Liver (tissue), 9 donors: ENCODE results near the gene RNF149. TPM values are rescaled to one million over a fixed set of nuclear protein-coding genes. Genes with fewer than 3 reads are reported as not detected.
"Not testable (repeated sequence)": the region's sequence is repeated elsewhere in the genome, so short reads cannot be mapped to it uniquely, and the experiment has no call there.

Source experiments
- DNase-seq: peaks from one replicate; pipeline ENCODE4 v3.0.0-alpha.2; 2017; ENCODE audit warnings: low spot score
- H3K27ac ChIP-seq, 2 donors: one replicate each; pipeline ENCODE4 v1.7.0; 2013; ENCODE audit warnings: inconsistent platforms in 2 of 2, low read length in 2 of 2, control low read depth in 1 of 2, low read depth in 1 of 2, mild to moderate bottlenecking in 1 of 2
- H3K27me3 ChIP-seq, 4 donors: one replicate each; pipeline versions ENCODE4 v1.6.1 to v1.7.0; 2013; ENCODE audit warnings: low read length in 3 of 4, inconsistent platforms in 1 of 4, mild to moderate bottlenecking in 1 of 4, moderate library complexity in 1 of 4; ENCODE audit not compliant: control insufficient read depth in 4 of 4, insufficient read depth in 4 of 4
- H3K36me3 ChIP-seq, 4 donors: one replicate each; pipeline versions ENCODE4 v1.6.1 to v1.7.0; 2013; ENCODE audit warnings: low read length in 3 of 4, mild to moderate bottlenecking in 3 of 4, low read depth in 1 of 4, moderate library complexity in 1 of 4; ENCODE audit not compliant: control insufficient read depth in 4 of 4, insufficient read depth in 3 of 4
- H3K4me1 ChIP-seq, 4 donors: one replicate each; pipeline versions ENCODE4 v1.6.1 to v1.7.0; 2013; ENCODE audit warnings: low read length in 3 of 4, mild to moderate bottlenecking in 3 of 4, moderate library complexity in 1 of 4; ENCODE audit not compliant: control insufficient read depth in 4 of 4, insufficient read depth in 4 of 4
- H3K4me3 ChIP-seq, 3 donors: one replicate each; pipeline versions ENCODE4 v1.6.1 to v1.7.0; 2013; ENCODE audit warnings: low read length in 3 of 3, control low read depth in 1 of 3, low read depth in 1 of 3, mild to moderate bottlenecking in 1 of 3
- H3K9ac ChIP-seq, 2 donors: one replicate each; pipeline ENCODE4 v1.7.0; 2013; ENCODE audit warnings: low read length in 2 of 2, mild to moderate bottlenecking in 2 of 2, moderate library complexity in 2 of 2, control low read depth in 1 of 2, low read depth in 1 of 2
- H3K9me3 ChIP-seq, 4 donors: one replicate each; pipeline versions ENCODE4 v1.6.1 to v1.7.0; 2013; ENCODE audit warnings: low read length in 3 of 4; ENCODE audit not compliant: control insufficient read depth in 4 of 4
- EGR1 ChIP-seq, 2 donors: IDR thresholded peaks; 2 replicates each; pipeline ENCODE4 v1.6.1; 2016 to 2018; ENCODE audit warnings: antibody characterized with exemption in 2 of 2, low read depth in 2 of 2
- FOXA2 ChIP-seq: IDR thresholded peaks from 2 replicates; pipeline ENCODE4 v1.6.1; 2016; ENCODE audit warnings: antibody characterized with exemption
- HNF4A ChIP-seq, 2 donors: conservative IDR thresholded peaks; 2 replicates each; pipeline ENCODE4 v1.6.1; 2016; ENCODE audit warnings: antibody characterized with exemption in 2 of 2, mild to moderate bottlenecking in 2 of 2
- HNF4G ChIP-seq: IDR thresholded peaks from 2 replicates; pipeline ENCODE4 v1.6.1; 2016; ENCODE audit warnings: antibody characterized with exemption
- JUND ChIP-seq, 2 donors: IDR thresholded peaks; 2 replicates each; pipeline ENCODE4 v1.6.1; 2016; ENCODE audit warnings: antibody characterized with exemption in 2 of 2
- RAD21 ChIP-seq, 2 donors: IDR thresholded peaks; 2 replicates each; pipeline ENCODE4 v1.6.1; 2016; ENCODE audit warnings: antibody characterized with exemption in 2 of 2, mild to moderate bottlenecking in 2 of 2
- RXRA ChIP-seq, 2 donors: IDR thresholded peaks; 2 replicates each; pipeline ENCODE4 v1.6.1; 2017 to 2018; ENCODE audit warnings: antibody characterized with exemption in 2 of 2, mild to moderate bottlenecking in 1 of 2
- SP1 ChIP-seq: IDR thresholded peaks from 2 replicates; pipeline ENCODE4 v1.6.1; 2018; ENCODE audit warnings: antibody characterized with exemption, mild to moderate bottlenecking
- TAF1 ChIP-seq: conservative IDR thresholded peaks from 2 replicates; pipeline ENCODE4 v1.6.1; 2016; ENCODE audit warnings: antibody characterized with exemption, mild to moderate bottlenecking
- YY1 ChIP-seq: IDR thresholded peaks from 2 replicates; pipeline ENCODE4 v1.6.1; 2016; ENCODE audit warnings: antibody characterized with exemption, mild to moderate bottlenecking
- WGBS: extraction: QIAGEN DNeasy Blood & Tissue Kit; methylation state at CpG from one replicate; pipeline ENCODE4 v1.1.7; 2013; 5-methylcytosine and 5-hydroxymethylcytosine counted together
- polyA plus RNA-seq, 2 donors: library from polyadenylated mRNA; stranded (reverse) in 1 of 2; unstranded in 1 of 2; fragments of 200-250 nt in 1 of 2; fragments of >200 nt in 1 of 2; fragmentation: Nextera tagmentation in 1 of 2; extraction: Ambion mirVana in 1 of 2; gene quantifications; one replicate each; pipeline versions ENCODE4 v1.2.1 to v1.2.3, GENCODE V29; 2013 to 2015
- total RNA-seq, 2 donors: library from RNA; depleted of rRNA; stranded (reverse); fragments of >200 nt; gene quantifications; one replicate each; pipeline ENCODE4 v1.2.3, GENCODE V29; 2014
- TF ChIP-seq, protein P1 (sequence below): fragments of 150-350 bp; IDR thresholded peaks from 2 replicates; pipeline ENCODE4 v1.5.1; 2017; ENCODE audit warnings: improper control_type of control experiment, low read depth, low read length; ENCODE audit not compliant: missing input control
- TF ChIP-seq, protein P2 (sequence below): IDR thresholded peaks from 2 replicates; pipeline ENCODE4 v1.6.1; 2016; ENCODE audit warnings: antibody characterized with exemption
- TF ChIP-seq, protein P3 (sequence below): IDR thresholded peaks from 2 replicates; pipeline ENCODE4 v1.6.1; 2016; ENCODE audit warnings: antibody characterized with exemption
- TF ChIP-seq, protein P4 (sequence below): IDR thresholded peaks from 2 replicates; pipeline ENCODE4 v1.6.1; 2016; ENCODE audit warnings: antibody characterized with exemption
- donor health status: healthy.
- donor health status: healthy.
- donor health status: healthy.
- donor health status: healthy.
- donor health status: healthy.

The RNF149 gene
- total and polyA plus RNA-seq, 4 donors = 14.1 to 54.7 (median 29.1) TPM

DNA sequence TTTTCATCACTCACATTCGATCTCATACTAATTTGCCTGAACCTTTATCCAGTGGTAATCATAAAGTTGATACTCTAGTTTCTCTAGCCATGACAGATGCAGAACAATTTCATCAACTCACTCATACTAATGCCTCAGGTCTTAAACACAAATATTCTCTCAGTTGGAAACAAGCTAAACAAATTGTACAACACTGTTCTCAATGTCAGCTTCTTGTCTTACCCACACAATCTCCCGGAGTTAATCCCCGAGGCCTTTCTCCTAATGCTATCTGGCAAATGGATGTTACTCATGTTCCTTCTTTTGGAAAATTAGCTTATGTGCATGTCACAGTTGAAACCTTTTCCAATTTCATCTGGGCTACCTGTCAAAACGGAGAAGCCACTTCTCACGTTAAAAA, 67.3 kb downstream of the RNF149 start:
- TF ChIP-seq JUND (IDR thresholded peaks at IDR 0.05) = no peak
- no peak for TF ChIP-seq FOXA2
- no peak for TF ChIP-seq YY1
- H3K9me3 ChIP-seq = no peaks in the 10 kb centered on the region
- DNase-seq = no peak
- H3K4me3 ChIP-seq = no peak overlapping the region
- H3K9ac ChIP-seq = no peak overlapping the region
- H3K27me3 ChIP-seq = no peaks in the 10 kb centered on the region
- 88% methylated on average over 5 of the region's 5 CpGs for WGBS
- H3K36me3 ChIP-seq = no peaks in the 10 kb centered on the region
- H3K27ac ChIP-seq = no peak overlapping the region
- H3K4me1 ChIP-seq = peaks cover 3 to 21% (median 12%) of the 10 kb centered on the region in 4 donors

DNA sequence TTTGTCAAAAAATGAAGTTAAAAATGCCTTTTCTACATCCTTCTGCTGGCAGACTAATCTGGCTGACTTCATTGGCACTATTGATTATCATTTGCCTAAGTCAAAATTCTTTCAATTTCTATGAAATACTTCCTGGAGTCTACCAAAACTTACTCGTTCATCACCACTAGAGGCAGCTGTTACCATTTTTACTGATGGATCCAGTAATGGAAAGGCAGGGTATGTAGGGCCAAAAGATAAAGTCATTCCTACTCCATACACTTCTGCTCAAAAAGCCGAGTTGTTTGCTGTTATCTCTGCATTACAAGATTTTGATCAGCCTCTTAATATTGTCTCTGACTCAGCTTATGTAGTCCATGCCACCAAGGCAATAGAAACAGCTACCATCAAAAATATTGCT, 67.8 kb downstream of the RNF149 start:
- H3K9ac ChIP-seq, H3K4me3 ChIP-seq, H3K27ac ChIP-seq, DNase-seq, H3K36me3 ChIP-seq, H3K27me3 ChIP-seq, H3K9me3 ChIP-seq: not testable (repeated sequence)
- WGBS = 10% methylated on average over 2 of the region's 2 CpGs
- TF ChIP-seq, protein P1, sequence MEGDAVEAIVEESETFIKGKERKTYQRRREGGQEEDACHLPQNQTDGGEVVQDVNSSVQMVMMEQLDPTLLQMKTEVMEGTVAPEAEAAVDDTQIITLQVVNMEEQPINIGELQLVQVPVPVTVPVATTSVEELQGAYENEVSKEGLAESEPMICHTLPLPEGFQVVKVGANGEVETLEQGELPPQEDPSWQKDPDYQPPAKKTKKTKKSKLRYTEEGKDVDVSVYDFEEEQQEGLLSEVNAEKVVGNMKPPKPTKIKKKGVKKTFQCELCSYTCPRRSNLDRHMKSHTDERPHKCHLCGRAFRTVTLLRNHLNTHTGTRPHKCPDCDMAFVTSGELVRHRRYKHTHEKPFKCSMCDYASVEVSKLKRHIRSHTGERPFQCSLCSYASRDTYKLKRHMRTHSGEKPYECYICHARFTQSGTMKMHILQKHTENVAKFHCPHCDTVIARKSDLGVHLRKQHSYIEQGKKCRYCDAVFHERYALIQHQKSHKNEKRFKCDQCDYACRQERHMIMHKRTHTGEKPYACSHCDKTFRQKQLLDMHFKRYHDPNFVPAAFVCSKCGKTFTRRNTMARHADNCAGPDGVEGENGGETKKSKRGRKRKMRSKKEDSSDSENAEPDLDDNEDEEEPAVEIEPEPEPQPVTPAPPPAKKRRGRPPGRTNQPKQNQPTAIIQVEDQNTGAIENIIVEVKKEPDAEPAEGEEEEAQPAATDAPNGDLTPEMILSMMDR = peak; percentile 46
- peak; percentile 77 for TF ChIP-seq YY1
- TF ChIP-seq SP1 = peak; percentile 13
- peak; percentile 74 to 80 for TF ChIP-seq RAD21 (IDR thresholded peaks at IDR 0.05)
- peaks cover 0 to 17% (median 10%) of the 10 kb centered on the region in 4 donors for H3K4me1 ChIP-seq

DNA sequence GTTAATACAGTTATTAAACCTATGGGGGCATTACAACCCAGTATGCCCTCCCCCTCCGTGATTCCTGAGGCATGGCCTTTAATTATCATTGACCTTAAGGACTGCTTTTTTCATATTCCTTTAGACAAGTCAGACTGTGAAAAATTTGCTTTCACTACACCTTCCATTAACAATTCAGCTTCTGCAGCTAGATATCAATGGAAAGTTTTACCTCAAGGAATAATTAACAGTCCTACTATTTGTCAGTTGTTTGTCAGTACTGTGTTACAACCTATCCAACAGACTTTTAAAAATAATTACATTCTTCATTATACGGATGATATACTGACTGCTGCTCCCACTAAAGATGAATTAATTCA, 68.8 kb downstream of the RNF149 start:
- peak; percentile 77 for TF ChIP-seq YY1
- TF ChIP-seq, protein P2, sequence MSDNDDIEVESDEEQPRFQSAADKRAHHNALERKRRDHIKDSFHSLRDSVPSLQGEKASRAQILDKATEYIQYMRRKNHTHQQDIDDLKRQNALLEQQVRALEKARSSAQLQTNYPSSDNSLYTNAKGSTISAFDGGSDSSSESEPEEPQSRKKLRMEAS = peak; percentile 12
- not testable (repeated sequence) for H3K9me3 ChIP-seq, DNase-seq, H3K27me3 ChIP-seq, H3K36me3 ChIP-seq
- H3K4me1 ChIP-seq = peaks cover under 1 to 15% (median 9%) of the 10 kb centered on the region in 4 donors
- WGBS = 46% methylated on average over 2 of the region's 2 CpGs
- H3K4me3 ChIP-seq = peak overlapping the region in 1 of 3 donors; percentile 26
- peak overlapping the region in 1 of 2 donors; percentile 74 for H3K9ac ChIP-seq
- peak overlapping the region; percentile 37 to 90 for H3K27ac ChIP-seq

DNA sequence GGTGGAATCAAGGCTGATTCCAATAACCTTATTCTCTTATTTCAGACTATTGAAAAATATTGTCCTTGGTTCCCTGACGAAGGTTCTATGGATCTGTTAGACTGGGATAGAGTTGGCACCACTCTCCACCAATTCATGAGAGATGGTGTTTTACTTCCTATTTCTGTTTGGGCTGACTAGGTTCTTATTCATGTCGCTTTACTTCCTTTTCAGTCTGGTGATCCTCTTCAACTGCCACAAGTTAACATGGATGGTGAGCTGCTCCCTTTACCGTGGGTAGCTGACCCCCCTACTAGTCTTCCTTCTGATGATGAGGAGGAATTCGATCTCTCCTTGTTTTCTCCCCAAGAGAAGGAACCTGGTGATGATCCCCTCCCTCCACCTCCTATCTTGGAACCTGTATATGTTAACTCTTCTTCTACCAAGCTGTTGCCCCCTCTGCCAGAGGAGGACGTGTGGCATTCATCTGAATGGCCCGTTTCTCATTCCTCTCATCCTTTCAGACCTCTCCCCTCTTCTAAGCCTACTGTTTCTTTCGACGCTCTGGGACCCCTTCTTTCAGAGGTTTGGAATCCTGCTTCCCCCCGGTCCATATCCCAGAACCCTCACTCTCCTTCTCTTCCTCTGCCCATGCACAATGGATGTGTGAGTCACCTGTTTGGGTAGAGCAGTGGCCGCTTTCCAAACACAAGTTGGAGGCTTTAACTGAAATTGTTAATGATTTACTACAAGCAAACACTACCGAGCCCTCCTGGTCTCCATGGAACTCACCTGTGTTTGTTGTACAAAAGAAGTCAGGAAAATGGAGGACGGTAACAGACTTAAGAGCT, 69.4 kb downstream of the RNF149 start:
- 37% methylated on average over 12 of the region's 12 CpGs for WGBS
- H3K27ac ChIP-seq = peak overlapping the region; percentile 37 to 90
- peak overlapping the region in 1 of 3 donors; percentile 34 for H3K4me3 ChIP-seq
- H3K27me3 ChIP-seq = no peaks in the 10 kb centered on the region
- no peaks in the 10 kb centered on the region for H3K9me3 ChIP-seq
- H3K9ac ChIP-seq = peak overlapping the region in 1 of 2 donors; percentile 74
- no peaks in the 10 kb centered on the region for H3K36me3 ChIP-seq
- peak; percentile 49 for DNase-seq
- peaks cover 4 to 18% (median 13%) of the 10 kb centered on the region in 4 donors for H3K4me1 ChIP-seq
- TF ChIP-seq, protein P3, sequence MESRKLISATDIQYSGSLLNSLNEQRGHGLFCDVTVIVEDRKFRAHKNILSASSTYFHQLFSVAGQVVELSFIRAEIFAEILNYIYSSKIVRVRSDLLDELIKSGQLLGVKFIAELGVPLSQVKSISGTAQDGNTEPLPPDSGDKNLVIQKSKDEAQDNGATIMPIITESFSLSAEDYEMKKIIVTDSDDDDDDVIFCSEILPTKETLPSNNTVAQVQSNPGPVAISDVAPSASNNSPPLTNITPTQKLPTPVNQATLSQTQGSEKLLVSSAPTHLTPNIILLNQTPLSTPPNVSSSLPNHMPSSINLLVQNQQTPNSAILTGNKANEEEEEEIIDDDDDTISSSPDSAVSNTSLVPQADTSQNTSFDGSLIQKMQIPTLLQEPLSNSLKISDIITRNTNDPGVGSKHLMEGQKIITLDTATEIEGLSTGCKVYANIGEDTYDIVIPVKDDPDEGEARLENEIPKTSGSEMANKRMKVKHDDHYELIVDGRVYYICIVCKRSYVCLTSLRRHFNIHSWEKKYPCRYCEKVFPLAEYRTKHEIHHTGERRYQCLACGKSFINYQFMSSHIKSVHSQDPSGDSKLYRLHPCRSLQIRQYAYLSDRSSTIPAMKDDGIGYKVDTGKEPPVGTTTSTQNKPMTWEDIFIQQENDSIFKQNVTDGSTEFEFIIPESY = peak; percentile 46
- TF ChIP-seq YY1 (peak; percentile 97), HNF4A (conservative IDR thresholded peaks at IDR 0.05) (peak in 1 of 2 donors; percentile 41), FOXA2 (peak; percentile 35), EGR1 (IDR thresholded peaks at IDR 0.05; ENCODE audit: low read depth in 2 of 2) (no peak), TAF1 (peak; percentile 48), RXRA (IDR thresholded peaks at IDR 0.05) (peak in 1 of 2 donors; percentile 42), HNF4G (no peak)
- TF ChIP-seq, protein P4, sequence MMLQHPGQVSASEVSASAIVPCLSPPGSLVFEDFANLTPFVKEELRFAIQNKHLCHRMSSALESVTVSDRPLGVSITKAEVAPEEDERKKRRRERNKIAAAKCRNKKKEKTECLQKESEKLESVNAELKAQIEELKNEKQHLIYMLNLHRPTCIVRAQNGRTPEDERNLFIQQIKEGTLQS = peak; percentile 35
